K562 (cell line): ENCODE data around the gene NAT8.

Experiments
- GABPB1 ChIP-seq: sonication (generic); formaldehyde crosslinking; IDR thresholded peaks from 2 replicates; pipeline ENCODE4 v1.8.0; 2022; ENCODE audit warnings: mild to moderate bottlenecking, missing genetic modification reagents
- GTF3C2 ChIP-seq: IDR thresholded peaks from 3 replicates; pipeline ENCODE4 v1.6.1; 2011; ENCODE audit warnings: borderline replicate concordance, mild to moderate bottlenecking, moderate library complexity; ENCODE audit not compliant: insufficient read length; ENCODE audit errors: extremely low read depth
- SMARCA5 ChIP-seq: fragments of 450-650 bp; IDR thresholded peaks from 2 replicates; pipeline ENCODE4 v1.6.1; 2016
- ZBTB8A ChIP-seq: fragments of 450-650 bp; IDR thresholded peaks from 2 replicates; pipeline ENCODE4 v1.6.1; 2018; ENCODE audit warnings: mild to moderate bottlenecking, moderate library complexity; ENCODE audit not compliant: partially characterized antibody
- TF ChIP-seq, protein P1 (sequence below), 2 experiments: fragments of 450-650 bp; IDR thresholded peaks; 2 replicates each; pipeline ENCODE4 v1.6.1; 2016
- TF ChIP-seq, protein P2 (sequence below), 2 experiments: fragments of 450-650 bp in 1 of 2; sonication (generic) in 1 of 2; formaldehyde crosslinking in 1 of 2; IDR thresholded peaks in 1 of 2; conservative IDR thresholded peaks in 1 of 2; 2 replicates each; pipeline versions ENCODE4 v1.6.1 to v1.8.1; 2016 to 2023; ENCODE audit warnings: mild to moderate bottlenecking in 2 of 2, moderate library complexity in 2 of 2, inconsistent platforms in 1 of 2, missing genetic modification reagents in 1 of 2

- TF ChIP-seq SMARCA5 (no peak), ZBTB8A (no peak), GTF3C2 (no peak), GABPB1 (CRISPR knock-in tag) (no peak)
- TF ChIP-seq, protein P1, sequence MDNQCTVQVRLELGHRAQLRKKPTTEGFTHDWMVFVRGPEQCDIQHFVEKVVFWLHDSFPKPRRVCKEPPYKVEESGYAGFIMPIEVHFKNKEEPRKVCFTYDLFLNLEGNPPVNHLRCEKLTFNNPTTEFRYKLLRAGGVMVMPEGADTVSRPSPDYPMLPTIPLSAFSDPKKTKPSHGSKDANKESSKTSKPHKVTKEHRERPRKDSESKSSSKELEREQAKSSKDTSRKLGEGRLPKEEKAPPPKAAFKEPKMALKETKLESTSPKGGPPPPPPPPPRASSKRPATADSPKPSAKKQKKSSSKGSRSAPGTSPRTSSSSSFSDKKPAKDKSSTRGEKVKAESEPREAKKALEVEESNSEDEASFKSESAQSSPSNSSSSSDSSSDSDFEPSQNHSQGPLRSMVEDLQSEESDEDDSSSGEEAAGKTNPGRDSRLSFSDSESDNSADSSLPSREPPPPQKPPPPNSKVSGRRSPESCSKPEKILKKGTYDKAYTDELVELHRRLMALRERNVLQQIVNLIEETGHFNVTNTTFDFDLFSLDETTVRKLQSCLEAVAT (IDR thresholded peaks at IDR 0.05): no peak
- TF ChIP-seq, protein P2, sequence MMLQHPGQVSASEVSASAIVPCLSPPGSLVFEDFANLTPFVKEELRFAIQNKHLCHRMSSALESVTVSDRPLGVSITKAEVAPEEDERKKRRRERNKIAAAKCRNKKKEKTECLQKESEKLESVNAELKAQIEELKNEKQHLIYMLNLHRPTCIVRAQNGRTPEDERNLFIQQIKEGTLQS (IDR thresholded peaks at IDR 0.05): no peak
- TF ChIP-seq, protein P2 (CRISPR knock-in tag; conservative IDR thresholded peaks at IDR 0.05): no peak
These were observed 48.0 kb downstream of the NAT8 start for GRCh38 chr2:73594251-73594650.
